GM13977 (cell line): ENCODE measurements around the gene DDX24.

Experiments used
- DNase-seq: peaks from one replicate; pipeline ENCODE4 v3.0.0; 2012; ENCODE audit warnings: low spot score
- in situ Hi-C: fragments of 300-500 bp; cut with MboI; formaldehyde crosslinking; loops from one replicate; pipeline ENCODE4 v1.12.0; 2022; ENCODE audit warnings: low sequenced_read_pairs, low pct_unique_long_range_greater_than_20kb, mixed read lengths, inconsistent platforms; ENCODE audit not compliant: unreplicated experiment
- TF ChIP-seq, protein P1 (sequence below): IDR thresholded peaks from 2 replicates; pipeline ENCODE4 v1.5.1; 2012; ENCODE audit warnings: mild to moderate bottlenecking, control low read depth; ENCODE audit not compliant: insufficient read depth; ENCODE audit errors: extremely low read depth, missing control alignments

The DDX24 gene

GRCh38 chr14:94116701-94117100 is 35.7 kb upstream of the DDX24 start:
- in situ Hi-C loops = no loop called here
- TF ChIP-seq, protein P1, sequence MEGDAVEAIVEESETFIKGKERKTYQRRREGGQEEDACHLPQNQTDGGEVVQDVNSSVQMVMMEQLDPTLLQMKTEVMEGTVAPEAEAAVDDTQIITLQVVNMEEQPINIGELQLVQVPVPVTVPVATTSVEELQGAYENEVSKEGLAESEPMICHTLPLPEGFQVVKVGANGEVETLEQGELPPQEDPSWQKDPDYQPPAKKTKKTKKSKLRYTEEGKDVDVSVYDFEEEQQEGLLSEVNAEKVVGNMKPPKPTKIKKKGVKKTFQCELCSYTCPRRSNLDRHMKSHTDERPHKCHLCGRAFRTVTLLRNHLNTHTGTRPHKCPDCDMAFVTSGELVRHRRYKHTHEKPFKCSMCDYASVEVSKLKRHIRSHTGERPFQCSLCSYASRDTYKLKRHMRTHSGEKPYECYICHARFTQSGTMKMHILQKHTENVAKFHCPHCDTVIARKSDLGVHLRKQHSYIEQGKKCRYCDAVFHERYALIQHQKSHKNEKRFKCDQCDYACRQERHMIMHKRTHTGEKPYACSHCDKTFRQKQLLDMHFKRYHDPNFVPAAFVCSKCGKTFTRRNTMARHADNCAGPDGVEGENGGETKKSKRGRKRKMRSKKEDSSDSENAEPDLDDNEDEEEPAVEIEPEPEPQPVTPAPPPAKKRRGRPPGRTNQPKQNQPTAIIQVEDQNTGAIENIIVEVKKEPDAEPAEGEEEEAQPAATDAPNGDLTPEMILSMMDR = no peak
- no peak for DNase-seq

DNA sequence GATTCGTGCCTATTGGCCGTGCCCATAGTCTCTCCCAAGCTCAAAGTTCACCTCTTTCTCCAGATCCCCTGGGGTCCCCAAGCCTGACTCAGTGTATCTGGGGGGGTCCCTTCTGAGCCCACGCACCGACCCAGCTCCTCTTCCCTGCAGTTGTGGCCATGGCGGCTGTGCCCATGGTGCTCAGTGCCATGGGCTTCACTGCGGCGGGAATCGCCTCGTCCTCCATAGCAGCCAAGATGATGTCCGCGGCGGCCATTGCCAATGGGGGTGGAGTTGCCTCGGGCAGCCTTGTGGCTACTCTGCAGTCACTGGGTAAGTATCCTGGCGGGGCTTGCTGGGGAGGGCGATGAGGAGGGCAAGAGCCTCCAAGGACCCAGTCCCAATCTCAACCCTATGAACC is 34.6 kb upstream of the DDX24 start:
- TF ChIP-seq, protein P1 = no peak
- in situ Hi-C loops = no loop called here
- no peak for DNase-seq

DNA sequence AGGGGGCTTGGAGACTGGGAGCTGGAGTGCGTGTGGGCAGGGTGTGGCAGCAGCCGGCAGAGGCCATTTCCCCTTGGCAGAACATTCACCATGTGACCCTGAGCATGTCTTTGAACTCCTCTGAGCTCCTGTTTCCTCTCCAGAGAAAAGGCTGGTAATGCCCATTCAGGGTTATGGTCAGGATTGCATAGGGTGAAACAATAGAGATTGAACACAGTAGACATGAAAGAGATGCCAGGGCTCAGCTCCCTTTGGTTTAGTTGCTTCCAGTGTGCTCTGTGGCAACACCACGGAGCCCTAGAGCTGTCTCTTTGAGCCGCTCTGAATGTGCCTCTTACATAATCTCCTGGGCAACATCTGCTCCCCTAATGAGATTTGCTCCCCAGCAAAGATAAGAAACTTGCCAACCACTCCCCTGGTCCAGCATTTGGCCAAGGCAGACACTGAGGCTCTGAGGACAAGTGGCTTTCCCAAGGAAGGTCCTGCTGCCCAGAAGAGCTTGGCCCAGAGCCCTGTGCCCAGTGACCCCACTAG is 34.1 kb upstream of the DDX24 start:
- in situ Hi-C loops = no loop called here
- no peak for DNase-seq
- TF ChIP-seq, protein P1 = no peak

DNA sequence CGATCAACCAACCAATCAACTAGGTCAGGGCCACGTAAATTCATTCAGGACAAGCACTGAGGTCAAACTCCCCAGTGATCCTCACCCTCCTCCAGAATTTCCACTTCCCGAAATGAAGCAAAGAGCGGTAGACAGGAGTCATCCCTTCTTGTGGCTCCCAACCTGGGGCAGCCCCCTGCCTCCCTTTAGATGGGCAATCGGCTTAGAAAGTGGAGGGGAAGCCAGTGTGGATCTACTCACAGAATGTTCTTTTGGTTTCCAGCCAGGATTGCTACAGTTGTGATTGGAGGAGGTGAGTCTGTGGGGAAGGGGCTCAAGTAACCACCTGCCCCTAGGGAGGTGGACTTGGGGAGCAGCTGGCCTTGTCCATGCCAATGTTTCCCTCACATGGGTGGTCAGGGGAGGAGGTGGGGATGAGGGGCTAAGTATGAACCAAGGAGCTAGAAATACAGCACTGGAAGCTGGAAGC is 33.6 kb upstream of the DDX24 start:
- TF ChIP-seq, protein P1 = no peak
- in situ Hi-C loops = no loop called here
- no peak for DNase-seq

DNA sequence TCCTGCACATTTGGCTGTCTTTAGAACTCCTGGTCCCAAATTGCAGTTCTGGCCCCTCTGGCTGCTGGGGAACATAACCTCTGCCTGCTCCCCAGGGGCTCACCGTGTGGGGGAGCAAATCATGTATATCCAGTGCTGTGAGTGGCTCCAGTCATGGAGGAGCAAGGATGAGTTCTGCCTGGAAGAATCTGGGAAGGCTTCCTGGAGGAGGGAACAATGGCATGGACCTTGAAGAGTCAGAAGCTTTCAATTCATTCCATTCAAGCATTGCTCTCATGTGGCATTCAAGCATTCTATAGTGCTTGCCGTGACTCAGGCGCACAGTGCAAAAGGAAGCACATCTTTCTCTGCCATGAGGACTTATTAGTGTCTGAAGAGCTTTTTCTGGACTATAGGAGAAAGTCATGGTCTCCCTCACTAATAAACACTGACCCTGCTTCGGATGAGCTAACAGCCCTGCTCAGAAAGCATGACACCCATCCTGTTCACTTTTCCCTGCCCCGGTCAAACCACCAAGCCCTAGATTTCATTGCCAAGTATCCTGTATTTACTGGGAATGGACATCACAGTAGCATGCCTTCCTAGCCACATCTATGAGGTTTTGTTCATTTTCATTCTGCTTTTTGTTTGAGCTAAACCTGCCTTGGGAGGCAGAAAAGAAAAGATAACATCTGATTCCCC is 33.0 kb upstream of the DDX24 start:
- TF ChIP-seq, protein P1 = no peak
- DNase-seq = no peak
- in situ Hi-C loops = no loop called here

GRCh38 chr14:94113490-94113889 is 32.5 kb upstream of the DDX24 start:
- in situ Hi-C loops = no loop called here
- TF ChIP-seq, protein P1 = no peak
- no peak for DNase-seq
